Upper lobe of right lung (tissue), 1 donor: ENCODE measurements around the gene CSDE1. TPM values are rescaled to one million over a fixed set of nuclear protein-coding genes. Genes with fewer than 3 reads are reported as not detected.

Experiments used
- ATAC-seq: fragments of 200-7000 bp; cut with Tn5 transposase; one replicate; pipeline ENCODE4 v1.9.1; 2020; ENCODE audit warnings: mild to moderate bottlenecking, moderate library complexity
- DNase-seq: peaks from one replicate; pipeline ENCODE4 v3.0.0-alpha.2; 2020
- H3K27ac ChIP-seq: fragments of 200-600 bp; one replicate; pipeline ENCODE4 v1.8.0; 2022
- H3K27me3 ChIP-seq: fragments of 200-600 bp; one replicate; pipeline ENCODE4 v1.8.0; 2022; ENCODE audit warnings: mild to moderate bottlenecking
- H3K36me3 ChIP-seq: fragments of 200-600 bp; one replicate; pipeline ENCODE4 v1.8.0; 2022
- H3K4me1 ChIP-seq: fragments of 200-600 bp; one replicate; pipeline ENCODE4 v1.8.0; 2022
- H3K4me3 ChIP-seq: fragments of 200-600 bp; one replicate; pipeline ENCODE4 v1.8.0; 2022; ENCODE audit warnings: mild to moderate bottlenecking
- H3K9me3 ChIP-seq: fragments of 200-600 bp; one replicate; pipeline ENCODE4 v1.8.0; 2022
- intact Hi-C: fragments of 100-400 bp; cut with DNase I; formaldehyde crosslinking; loops from one replicate; pipeline ENCODE4 v1.11.0; 2022
- total RNA-seq: library from RNA; stranded (reverse); fragmentation: NEBNext Ultra II Directional; extraction: Animal tissue kit (Norgen Biotek cat#: 25700); gene quantifications from one replicate; pipeline ENCODE4 v1.2.1, GENCODE V29; 2021
- TF ChIP-seq, protein P1 (sequence below): fragments of 200-600 bp; IDR thresholded peaks from one replicate; pipeline ENCODE4 v1.8.0; 2022; ENCODE audit warnings: antibody characterized with exemption
- donor health status: DM: no; HTN: yes; CAD: no; lungs with severe emphysema.

CSDE1 gene
- total RNA-seq, 1 donor from 2014 or later: 551 TPM

DNA sequence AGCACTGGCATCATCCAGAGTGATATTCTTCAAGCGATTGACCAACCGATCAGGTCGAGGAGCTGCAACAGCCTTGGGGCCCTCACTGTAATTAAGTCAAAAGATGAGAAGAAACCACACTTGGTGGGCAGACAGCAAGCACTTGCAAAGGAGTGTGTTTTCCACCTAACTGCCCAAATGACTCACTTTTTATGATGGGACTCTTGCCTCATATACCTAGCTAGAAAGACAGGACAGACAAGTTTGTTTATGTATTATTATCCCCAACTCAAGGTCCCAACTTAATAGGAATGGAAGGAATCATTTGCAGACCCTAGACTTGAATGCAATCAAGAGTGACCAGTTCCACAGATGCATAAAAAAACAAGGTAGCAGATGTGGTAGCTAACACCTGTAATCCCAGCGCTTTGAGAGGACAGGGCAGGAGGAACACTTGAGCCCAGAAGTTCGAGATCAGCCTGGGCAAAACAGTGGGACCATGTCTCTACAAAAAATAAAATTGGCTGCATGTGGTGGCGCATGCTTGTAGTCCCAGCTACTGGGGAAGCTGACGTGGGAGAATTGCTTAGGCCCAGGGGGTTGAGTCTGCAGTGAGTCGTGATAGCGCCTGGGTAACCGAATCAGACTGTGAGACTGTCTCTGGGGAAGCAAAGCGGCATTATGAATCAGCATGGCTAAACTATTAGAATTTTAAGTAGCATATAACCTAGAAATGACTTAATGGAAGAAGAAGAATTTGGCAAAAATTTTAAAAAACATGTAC lies 38.9 kb downstream of the CSDE1 start:
- H3K4me1 ChIP-seq: peaks cover 14% of the 10 kb centered on the region
- no peaks in the 10 kb centered on the region for H3K9me3 ChIP-seq
- TF ChIP-seq, protein P1, sequence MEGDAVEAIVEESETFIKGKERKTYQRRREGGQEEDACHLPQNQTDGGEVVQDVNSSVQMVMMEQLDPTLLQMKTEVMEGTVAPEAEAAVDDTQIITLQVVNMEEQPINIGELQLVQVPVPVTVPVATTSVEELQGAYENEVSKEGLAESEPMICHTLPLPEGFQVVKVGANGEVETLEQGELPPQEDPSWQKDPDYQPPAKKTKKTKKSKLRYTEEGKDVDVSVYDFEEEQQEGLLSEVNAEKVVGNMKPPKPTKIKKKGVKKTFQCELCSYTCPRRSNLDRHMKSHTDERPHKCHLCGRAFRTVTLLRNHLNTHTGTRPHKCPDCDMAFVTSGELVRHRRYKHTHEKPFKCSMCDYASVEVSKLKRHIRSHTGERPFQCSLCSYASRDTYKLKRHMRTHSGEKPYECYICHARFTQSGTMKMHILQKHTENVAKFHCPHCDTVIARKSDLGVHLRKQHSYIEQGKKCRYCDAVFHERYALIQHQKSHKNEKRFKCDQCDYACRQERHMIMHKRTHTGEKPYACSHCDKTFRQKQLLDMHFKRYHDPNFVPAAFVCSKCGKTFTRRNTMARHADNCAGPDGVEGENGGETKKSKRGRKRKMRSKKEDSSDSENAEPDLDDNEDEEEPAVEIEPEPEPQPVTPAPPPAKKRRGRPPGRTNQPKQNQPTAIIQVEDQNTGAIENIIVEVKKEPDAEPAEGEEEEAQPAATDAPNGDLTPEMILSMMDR: no peak
- H3K4me3 ChIP-seq: no peak overlapping the region
- no peaks in the 10 kb centered on the region for H3K27me3 ChIP-seq
- no peak overlapping the region for H3K27ac ChIP-seq
- intact Hi-C loops: no loop called here
- no peak for ATAC-seq
- DNase-seq: no peak
- H3K36me3 ChIP-seq: peaks cover 72% of the 10 kb centered on the region

DNA sequence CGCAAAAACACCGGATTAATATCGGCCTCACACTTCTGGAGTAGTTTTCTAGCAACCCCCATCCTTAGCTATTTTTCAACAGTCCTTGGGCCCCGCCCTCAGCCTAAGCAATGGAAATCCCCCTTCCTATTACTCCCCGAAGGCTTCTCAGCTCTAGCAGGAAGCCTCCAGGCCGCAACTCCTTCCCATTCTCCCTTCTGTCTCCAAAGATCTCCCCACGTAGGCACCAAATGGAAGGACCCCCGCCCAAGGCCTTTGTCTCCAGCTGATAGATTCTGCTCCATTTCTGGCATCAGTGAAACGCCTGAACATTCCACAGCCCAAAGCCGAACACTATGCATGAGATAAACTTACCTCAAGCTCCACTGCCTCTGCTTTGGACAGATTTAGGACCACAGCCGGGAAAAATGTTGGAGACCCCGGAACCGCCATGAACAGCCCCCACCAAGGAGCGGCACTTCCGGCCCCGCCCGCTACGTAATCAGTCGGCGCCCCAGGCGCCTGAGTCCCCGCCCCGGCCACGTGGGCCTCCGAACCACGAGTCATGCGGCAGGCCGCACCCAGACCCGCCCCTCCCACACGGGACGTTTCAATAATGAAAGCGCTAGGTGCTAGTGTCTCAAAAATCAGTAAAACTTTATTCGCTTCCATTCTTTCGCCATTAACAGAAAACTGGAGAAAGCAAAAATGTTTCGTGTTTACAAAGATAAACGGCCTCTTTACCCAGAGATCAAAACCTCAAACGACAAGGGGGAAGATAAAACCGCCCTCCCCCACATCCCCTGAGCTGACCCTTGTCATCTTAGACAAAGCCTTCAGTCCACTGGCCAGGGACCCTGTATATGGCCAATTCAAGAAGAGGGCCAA lies 41.2 kb downstream of the CSDE1 start, which contains the start of gene NRAS:
Gene NRAS (minus strand): TSS at position 468 of the 867 bp plus-strand sequence. CDS start 611 bp downstream, outside the sequence.
- TF ChIP-seq, protein P1: no peak
- Histone ChIP-seq H3K4me1 (peaks cover 14% of the 10 kb centered on the region), H3K9me3 (no peaks in the 10 kb centered on the region), H3K36me3 (peaks cover 69% of the 10 kb centered on the region), H3K27ac (peak within 1 kb of the TSS; percentile 96), H3K4me3 (peak within 1 kb of the TSS; percentile 78), H3K27me3 (no peaks in the 10 kb centered on the region)
- ATAC-seq: peak; percentile 100
- intact Hi-C loops: no loop called here
- DNase-seq: peak; percentile 98

DNA sequence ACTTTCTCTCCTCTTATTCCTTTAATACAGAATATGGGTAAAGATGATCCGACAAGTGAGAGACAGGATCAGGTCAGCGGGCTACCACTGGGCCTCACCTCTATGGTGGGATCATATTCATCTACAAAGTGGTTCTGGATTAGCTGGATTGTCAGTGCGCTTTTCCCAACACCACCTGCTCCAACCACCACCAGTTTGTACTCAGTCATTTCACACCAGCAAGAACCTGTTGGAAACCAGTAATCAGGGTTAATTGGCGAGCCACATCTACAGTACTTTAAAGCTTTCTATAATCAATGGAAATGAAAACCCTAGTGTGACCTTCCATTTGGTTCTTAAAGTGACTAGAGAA lies 41.9 kb downstream of the CSDE1 start:
- Histone ChIP-seq H3K4me1 (peaks cover 14% of the 10 kb centered on the region), H3K36me3 (peaks cover 68% of the 10 kb centered on the region), H3K27me3 (no peaks in the 10 kb centered on the region), H3K4me3 (peak overlapping the region; percentile 78), H3K9me3 (no peaks in the 10 kb centered on the region), H3K27ac (peak overlapping the region; percentile 96)
- ATAC-seq (no peak), DNase-seq (no peak)
- TF ChIP-seq, protein P1: no peak
- intact Hi-C loops: no loop called here

DNA sequence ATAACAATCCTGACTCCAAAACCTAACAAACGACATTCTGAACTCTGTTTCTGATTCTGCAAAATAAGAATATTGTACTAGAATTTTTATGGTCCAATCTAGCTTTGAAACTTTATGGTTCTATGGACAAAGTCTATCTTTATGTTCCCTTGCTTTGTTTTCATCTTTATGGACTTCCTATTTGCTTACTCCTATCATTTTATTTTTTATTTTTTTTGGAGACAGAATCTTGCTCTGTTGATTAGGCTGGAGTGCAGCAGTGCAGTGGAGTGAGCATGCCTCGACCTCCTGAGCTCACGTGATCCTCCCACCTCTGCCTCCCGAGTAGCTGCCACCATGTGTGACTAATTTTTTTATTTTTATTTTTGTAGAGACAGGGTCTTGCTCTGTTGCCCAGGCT lies 44.8 kb downstream of the CSDE1 start:
- intact Hi-C loops: no loop called here
- Histone ChIP-seq H3K4me1 (peaks cover 14% of the 10 kb centered on the region), H3K9me3 (no peaks in the 10 kb centered on the region), H3K27ac (no peak overlapping the region), H3K27me3 (no peaks in the 10 kb centered on the region), H3K4me3 (no peak overlapping the region), H3K36me3 (peaks cover 64% of the 10 kb centered on the region)
- DNase-seq (no peak), ATAC-seq (no peak)
- TF ChIP-seq, protein P1: no peak

DNA sequence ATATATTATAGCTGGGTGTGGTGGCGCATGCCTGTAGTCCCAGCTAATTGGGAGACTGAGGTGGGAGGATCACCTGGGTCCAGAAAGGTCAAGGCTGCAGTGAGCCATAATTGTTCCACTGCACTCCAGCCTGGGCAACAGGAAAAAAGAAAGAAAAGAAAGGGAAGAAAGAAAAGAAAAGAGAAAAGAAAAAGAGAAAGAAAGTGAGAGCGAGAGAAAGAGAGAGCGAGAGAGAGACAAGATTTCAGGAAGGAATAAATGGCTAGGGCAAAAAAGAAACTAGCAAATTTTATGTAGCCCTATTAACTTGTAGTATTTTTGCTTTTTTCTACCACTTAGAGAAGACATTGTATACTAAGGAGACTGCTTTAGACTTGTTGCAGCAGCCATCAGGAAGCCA lies 47.4 kb downstream of the CSDE1 start:
- Histone ChIP-seq H3K36me3 (peaks cover 79% of the 10 kb centered on the region), H3K27me3 (no peaks in the 10 kb centered on the region), H3K27ac (no peak overlapping the region), H3K4me1 (peaks cover 9% of the 10 kb centered on the region), H3K9me3 (no peaks in the 10 kb centered on the region), H3K4me3 (no peak overlapping the region)
- ATAC-seq: no peak
- intact Hi-C loops: no loop called here
- no peak for DNase-seq
- TF ChIP-seq, protein P1: no peak
